HG03064 (cell line): ENCODE measurements around the gene CMTM8.

ENCODE experiments used
- ATAC-seq: cut with Tn5 transposase; IDR thresholded peaks from one replicate; pipeline ENCODE4 v1.9.1; 2021; ENCODE audit warnings: low read depth; ENCODE audit not compliant: unreplicated experiment

The CMTM8 gene

DNA sequence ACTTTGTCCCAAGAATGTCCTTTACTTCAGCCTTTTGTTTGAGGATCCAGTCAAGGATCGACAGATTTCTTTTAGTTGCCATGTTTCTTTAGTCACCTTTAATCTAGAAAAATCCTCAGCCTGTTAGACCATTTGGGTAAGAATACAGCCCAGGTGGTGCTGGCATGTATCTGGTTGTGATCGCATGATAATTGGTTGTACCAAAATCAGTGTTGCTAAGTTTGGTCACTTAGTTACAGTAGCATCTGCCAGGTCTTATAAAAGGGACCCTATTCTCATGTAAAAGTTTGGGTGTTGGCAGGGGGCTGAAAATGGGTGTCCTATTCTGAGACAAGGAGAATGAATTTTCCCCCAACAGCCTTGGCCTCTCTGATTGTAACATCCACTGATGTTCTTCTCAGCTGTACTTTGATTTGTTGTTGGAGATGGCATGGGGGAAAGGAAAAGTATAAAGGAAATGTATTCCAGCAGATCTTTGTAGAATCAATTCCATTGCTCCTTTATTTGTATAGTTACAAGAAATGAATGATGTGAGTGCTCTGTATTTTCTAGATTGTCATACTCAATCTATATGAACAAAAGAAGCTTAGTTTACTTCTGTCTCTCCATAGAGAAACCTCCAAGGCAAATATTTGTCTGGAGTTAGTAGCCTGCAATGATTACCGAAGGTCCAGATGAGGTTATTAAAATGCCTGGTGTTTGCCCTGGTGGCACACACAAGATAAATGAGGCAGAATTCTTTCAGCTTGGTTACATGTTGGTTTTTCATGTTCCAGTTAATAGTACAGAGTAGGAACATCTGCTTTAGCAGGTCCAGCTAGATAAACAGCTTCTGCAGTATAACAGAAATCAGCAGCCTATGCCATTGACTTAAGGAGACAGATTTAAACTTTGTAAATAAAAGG is 65.7 kb downstream of the CMTM8 start:
- no peak for ATAC-seq

DNA sequence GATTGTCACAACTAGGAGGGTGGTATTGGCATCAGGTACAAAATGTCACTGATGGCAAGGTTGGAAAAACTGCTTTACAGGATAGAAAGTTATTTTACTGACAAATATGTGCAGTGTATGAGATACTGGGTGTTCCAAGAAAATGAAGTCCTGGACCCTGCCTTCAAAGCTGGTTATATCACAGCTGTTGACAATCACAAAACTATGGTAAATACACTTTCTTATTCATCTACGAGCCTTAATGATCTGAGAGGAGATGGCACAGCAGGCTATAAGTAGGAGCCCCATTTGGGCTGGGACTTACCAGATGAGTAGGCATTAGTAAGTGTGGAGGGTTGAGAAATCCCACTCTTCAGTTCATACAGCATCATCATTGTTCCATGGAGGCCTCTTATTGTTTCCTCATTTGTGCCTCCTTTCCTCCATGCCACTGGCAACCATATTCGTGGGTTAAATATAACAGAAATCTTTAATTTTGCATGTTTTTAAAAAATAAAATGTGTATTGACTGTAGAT is 66.9 kb downstream of the CMTM8 start:
- no peak for ATAC-seq

DNA sequence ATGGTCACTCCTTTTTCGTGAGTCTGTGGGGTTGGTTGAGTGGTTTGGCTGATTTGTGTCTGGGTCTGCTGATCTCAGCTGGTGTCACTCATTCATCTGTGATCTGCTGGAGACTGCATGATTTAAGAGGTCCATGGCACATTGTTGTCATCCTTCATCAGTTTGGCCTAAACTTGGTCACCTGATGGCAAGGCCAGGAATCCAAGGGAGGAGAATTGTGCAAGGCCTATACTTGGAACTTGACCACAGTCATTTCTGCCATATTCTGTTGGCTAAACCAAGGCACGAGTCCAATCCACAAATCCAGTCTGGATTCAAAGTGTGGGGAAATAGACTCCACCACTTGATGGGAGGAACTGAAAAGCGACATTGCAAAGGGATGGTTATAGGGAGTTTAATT is 67.6 kb downstream of the CMTM8 start:
- no peak for ATAC-seq

- ATAC-seq: no peak
Measured at GRCh38 chr3:32307591-32307990, 69.1 kb downstream of the CMTM8 start.

DNA sequence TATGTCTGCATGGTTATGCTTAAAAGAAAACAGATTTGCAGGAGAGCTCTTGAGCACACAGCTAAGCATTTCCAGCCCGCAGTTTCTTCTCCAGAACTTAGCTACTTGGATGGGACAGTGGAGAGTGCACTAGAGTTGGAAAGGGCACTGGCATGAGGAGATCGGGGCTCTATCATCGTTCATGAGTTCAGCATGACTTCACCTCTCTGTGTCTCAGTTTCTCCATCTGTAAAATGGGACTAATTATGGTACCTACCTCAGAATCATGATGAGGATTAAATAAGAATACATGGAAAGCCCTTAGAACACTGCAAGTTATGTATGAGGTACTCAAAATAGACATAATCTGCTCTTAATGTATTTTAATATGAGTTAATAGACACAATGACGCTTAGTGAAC is 69.9 kb downstream of the CMTM8 start:
- no peak for ATAC-seq

- no peak for ATAC-seq
Measured at GRCh38 chr3:32309654-32310242, 71.3 kb downstream of the CMTM8 start.

DNA sequence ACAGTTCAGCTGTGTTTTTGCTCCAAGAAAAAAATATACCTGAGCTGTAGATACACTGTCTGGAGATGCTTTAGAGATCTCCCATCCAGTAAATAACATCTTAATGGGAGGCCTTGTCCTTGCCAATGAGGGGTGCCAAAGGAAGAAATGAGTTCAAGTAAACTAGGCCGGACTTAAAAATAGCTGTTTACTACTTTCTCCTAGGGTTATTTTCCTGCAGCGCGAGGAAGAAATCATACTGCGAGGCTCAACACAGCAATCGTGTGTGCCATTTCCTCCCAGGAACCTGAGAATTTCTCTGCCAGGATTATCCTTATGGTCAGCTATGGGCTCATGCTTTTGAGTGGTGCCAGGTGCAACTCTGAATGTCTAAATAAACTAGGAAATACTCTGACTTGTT is 71.9 kb downstream of the CMTM8 start:
- ATAC-seq: no peak

DNA sequence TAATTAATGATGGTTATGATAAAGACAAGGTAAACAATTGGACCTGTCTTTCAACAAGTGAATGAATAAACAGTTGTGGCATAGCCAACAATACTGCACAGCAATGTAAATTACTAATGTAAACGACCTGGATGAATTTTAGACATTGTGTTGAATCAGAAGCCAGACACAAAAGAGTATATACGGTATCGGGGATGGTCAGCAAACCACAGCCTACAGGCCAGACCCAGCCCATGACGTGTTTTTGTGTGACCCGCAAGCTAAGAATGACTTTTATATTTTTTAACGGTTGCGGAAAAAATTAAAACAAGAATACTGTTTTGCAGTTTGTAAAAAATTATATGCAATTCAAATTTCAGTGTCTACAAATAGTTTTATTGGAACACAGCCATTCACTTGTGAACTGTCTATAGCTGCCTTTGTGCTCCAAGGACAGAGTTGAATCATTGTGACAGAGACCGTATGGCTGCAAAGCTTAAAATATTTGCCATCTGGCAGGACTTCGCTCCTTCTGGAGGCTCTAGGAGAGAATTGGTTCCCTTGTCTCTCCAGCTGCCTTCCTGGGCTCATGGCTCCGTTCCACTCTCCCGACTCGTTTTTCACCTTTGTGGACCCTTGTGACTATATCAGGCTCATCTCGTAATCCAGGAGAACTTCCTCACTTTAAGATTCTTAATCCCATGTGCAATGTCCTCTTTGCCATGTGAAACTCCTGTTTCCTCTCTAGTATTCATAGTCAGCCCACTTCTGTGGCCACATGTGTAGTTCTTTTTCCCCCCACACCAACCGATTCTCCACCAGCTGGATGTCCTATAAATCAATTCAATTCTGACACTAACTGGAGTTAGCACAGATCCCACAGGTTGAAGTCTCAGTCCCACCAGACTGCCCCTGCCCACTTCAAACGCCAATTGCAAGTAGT is 72.7 kb downstream of the CMTM8 start:
- no peak for ATAC-seq

GRCh38 chr3:32312251-32312650 is 73.8 kb downstream of the CMTM8 start:
- no peak for ATAC-seq

GRCh38 chr3:32313169-32313568 is 74.7 kb downstream of the CMTM8 start:
- ATAC-seq: no peak

- ATAC-seq: no peak
Measured at GRCh38 chr3:32313723-32314473, 75.4 kb downstream of the CMTM8 start.

DNA sequence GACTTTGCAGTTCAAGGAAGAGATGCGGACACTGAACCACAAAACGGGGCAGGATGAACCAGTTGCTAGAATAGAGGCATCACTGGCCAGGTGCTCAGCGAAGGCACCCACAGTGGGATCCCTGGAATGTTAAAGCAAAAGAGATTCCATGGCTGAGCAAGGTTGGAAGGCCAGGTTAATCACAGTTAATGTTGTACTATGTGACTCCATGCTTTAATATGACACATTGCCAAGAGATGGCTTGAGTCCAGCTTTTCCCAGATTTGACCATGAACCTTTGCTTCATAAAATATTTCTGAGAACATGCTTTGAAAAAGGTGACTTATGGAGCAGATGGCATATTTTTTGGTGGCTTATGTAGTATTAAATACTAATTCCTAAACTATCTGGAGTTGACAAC is 77.0 kb downstream of the CMTM8 start:
- ATAC-seq: no peak

GRCh38 chr3:32316319-32316718 is 77.8 kb downstream of the CMTM8 start:
- no peak for ATAC-seq

GRCh38 chr3:32316976-32317375 is 78.5 kb downstream of the CMTM8 start:
- ATAC-seq: no peak

DNA sequence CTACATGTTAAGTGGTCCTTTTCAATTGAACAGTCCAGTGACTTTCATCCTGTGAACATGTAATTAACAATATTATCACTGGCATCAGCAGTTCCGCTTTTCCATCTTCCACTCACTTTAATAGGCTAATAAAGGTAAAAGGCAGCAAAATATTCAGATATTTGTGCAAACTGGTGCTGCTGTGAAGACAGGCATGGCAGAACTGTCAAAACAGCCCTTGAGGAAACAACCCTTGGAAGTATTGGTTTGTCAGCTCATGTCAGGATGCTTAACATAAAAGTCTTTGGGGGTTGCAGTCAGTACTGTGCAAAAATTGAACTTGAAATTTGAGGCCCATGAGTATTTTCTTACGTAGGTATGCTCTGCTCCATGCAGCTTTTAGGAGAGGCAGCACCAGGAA is 81.1 kb downstream of the CMTM8 start:
- no peak for ATAC-seq

- no peak for ATAC-seq
Measured at GRCh38 chr3:32320080-32320479, 81.6 kb downstream of the CMTM8 start.

DNA sequence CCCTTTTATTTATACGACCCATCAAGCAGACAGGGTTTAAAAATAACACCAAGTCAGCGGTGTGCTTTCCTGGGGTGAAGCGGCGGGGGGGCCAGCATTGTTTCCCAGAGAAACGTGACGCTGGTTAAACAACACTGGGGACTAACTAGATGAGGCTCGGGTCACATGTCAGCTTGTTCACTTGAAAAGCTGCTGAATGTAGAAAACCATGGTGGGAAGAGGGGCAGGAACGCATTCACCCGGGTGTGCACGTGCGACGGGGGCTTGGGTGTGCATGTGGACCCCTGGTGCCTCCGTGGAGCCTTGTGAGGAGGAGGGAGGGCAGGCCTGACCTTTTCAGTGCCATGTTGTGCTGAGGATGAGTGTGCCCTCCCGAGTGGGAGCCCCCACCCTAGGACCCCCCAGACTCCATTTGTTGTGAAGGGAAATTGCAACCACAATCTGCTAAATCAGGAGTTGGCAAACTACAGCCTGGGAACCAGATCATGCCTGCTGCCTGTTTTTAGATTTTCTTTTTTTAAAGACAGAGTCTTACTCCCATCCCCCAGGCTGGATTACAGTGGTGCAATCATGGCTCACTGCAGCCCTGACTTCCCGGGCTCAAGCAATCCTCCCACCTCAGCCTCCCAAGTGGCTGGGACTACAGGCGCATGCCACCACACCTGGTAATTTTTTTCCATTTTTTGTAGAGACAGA is 82.8 kb downstream of the CMTM8 start:
- no peak for ATAC-seq

GRCh38 chr3:32322311-32322710 is 83.8 kb downstream of the CMTM8 start:
- no peak for ATAC-seq

- no peak for ATAC-seq
Measured at GRCh38 chr3:32323604-32324003, 85.1 kb downstream of the CMTM8 start.

- no peak for ATAC-seq
Measured at GRCh38 chr3:32325201-32325600, 86.7 kb downstream of the CMTM8 start.
